Endodermal cell (in vitro differentiated cells): ENCODE data around the gene ZNF282. TPM values are rescaled to one million over a fixed set of nuclear protein-coding genes. Genes with fewer than 3 reads are reported as not detected.

Experiments
- DNase-seq: peaks from one replicate; pipeline ENCODE4 v3.0.0-alpha.2; 2017
- H3K27ac ChIP-seq: 2 replicates; pipeline ENCODE4 v1.5.1; 2013; ENCODE audit warnings: mild to moderate bottlenecking, low read depth, low read length, moderate library complexity
- H3K27me3 ChIP-seq: 2 replicates; pipeline ENCODE4 v1.6.1; 2013; ENCODE audit warnings: mild to moderate bottlenecking, low read length, moderate library complexity; ENCODE audit not compliant: insufficient read depth, control insufficient read depth, poor library complexity, severe bottlenecking
- H3K36me3 ChIP-seq: 2 replicates; pipeline ENCODE4 v1.7.0; 2013; ENCODE audit warnings: mild to moderate bottlenecking, low read length, moderate library complexity; ENCODE audit not compliant: control insufficient read depth, insufficient read depth
- H3K4me1 ChIP-seq: one replicate; pipeline ENCODE4 v1.7.0; 2013; ENCODE audit warnings: low read length; ENCODE audit not compliant: control insufficient read depth, insufficient read depth
- H3K4me3 ChIP-seq: 2 replicates; pipeline ENCODE4 v1.5.1; 2013; ENCODE audit warnings: mild to moderate bottlenecking, low read length, moderate library complexity
- H3K9ac ChIP-seq: 2 replicates; pipeline ENCODE4 v1.6.1; 2013; ENCODE audit warnings: mild to moderate bottlenecking, low read length, moderate library complexity; ENCODE audit not compliant: poor library complexity, severe bottlenecking; ENCODE audit errors: extremely low read depth
- H3K9me3 ChIP-seq: 2 replicates; pipeline ENCODE4 v1.6.1; 2013; ENCODE audit warnings: mild to moderate bottlenecking, low read length, moderate library complexity; ENCODE audit not compliant: control insufficient read depth
- H3K27ac Mint-ChIP-seq: 2 replicates; pipeline ENCODE4 v1.8.0; 2020; ENCODE audit warnings: mixed read lengths
- H3K27me3 Mint-ChIP-seq: 2 replicates; pipeline ENCODE4 v1.8.0; 2021; ENCODE audit warnings: mild to moderate bottlenecking, mixed read lengths; ENCODE audit not compliant: insufficient read depth
- H3K36me3 Mint-ChIP-seq: 2 replicates; pipeline ENCODE4 v1.8.0; 2020; ENCODE audit warnings: low read depth, mixed read lengths
- H3K4me1 Mint-ChIP-seq: 2 replicates; pipeline ENCODE4 v1.8.0; 2020; ENCODE audit warnings: mixed read lengths
- H3K4me3 Mint-ChIP-seq: 2 replicates; pipeline ENCODE4 v1.8.0; 2020; ENCODE audit warnings: mild to moderate bottlenecking, moderate library complexity, mixed read lengths
- H3K9me3 Mint-ChIP-seq: 2 replicates; pipeline ENCODE4 v1.8.0; 2020; ENCODE audit warnings: mild to moderate bottlenecking, mixed read lengths
- CTCF ChIP-seq: fragments of 200-600 bp; sonication (generic); conservative IDR thresholded peaks from 2 replicates; pipeline ENCODE4 v1.5.0; 2021; ENCODE audit warnings: antibody characterized with exemption, mild to moderate bottlenecking
- WGBS, 2 experiments: methylation state at CpG; one replicate each; pipeline versions ENCODE4 v1.1.5 to v1.1.7; 2013; ENCODE audit warnings: missing lambda C conversion rate in 2 of 2, mixed read lengths in 1 of 2; ENCODE audit not compliant: insufficient coverage in 1 of 2, insufficient read length in 1 of 2; 5-methylcytosine and 5-hydroxymethylcytosine counted together
- total RNA-seq, 2 donors: library from RNA; stranded (reverse); fragmentation: NEBNext Ultra II Directional in 1 of 2; extraction: Animal tissue kit (Norgen Biotek cat#: 25700) in 1 of 2; gene quantifications; 2 replicates in 1 of 2; 3 replicates in 1 of 2; pipeline ENCODE4 v1.2.1, GENCODE V29; 2021

The ZNF282 gene
- total RNA-seq, 2 donors from 2014 or later = 28.8 to 29.8 TPM

- no peak for TF ChIP-seq CTCF
- WGBS, 2 experiments = 85 to 96% methylated on average over 3 to 4 of the region's 4 CpGs
- H3K9ac ChIP-seq = no peak overlapping the region
- no peak for DNase-seq
- peaks cover 15% of the 10 kb centered on the region for H3K36me3 ChIP-seq
- H3K9me3 Mint-ChIP-seq = no peaks in the 10 kb centered on the region
- no peaks in the 10 kb centered on the region for H3K27me3 ChIP-seq
- H3K4me1 Mint-ChIP-seq = peaks cover 11% of the 10 kb centered on the region
- no peaks in the 10 kb centered on the region for H3K9me3 ChIP-seq
- H3K36me3 Mint-ChIP-seq = peaks cover 23% of the 10 kb centered on the region
- peaks cover 6% of the 10 kb centered on the region for H3K4me1 ChIP-seq
- no peaks in the 10 kb centered on the region for H3K27me3 Mint-ChIP-seq
- H3K27ac ChIP-seq = no peak overlapping the region
- H3K27ac Mint-ChIP-seq = no peak overlapping the region
- H3K4me3 Mint-ChIP-seq = peak overlapping the region; percentile 89
- peak overlapping the region; percentile 81 for H3K4me3 ChIP-seq
Observed at GRCh38 chr7:149194799-149195179, 557 bp upstream of the ZNF282 start.

- peak; percentile 69 for DNase-seq
- Mint-ChIP-seq H3K27me3 (no peaks in the 10 kb centered on the region), H3K27ac (peak overlapping the region; percentile 90), H3K4me1 (peaks cover 11% of the 10 kb centered on the region), H3K9me3 (no peaks in the 10 kb centered on the region), H3K36me3 (peaks cover 35% of the 10 kb centered on the region), H3K4me3 (peak overlapping the region; percentile 89)
- peak overlapping the region; percentile 92 for H3K4me3 ChIP-seq
- TF ChIP-seq CTCF = no peak
- no peak overlapping the region for H3K27ac ChIP-seq
- WGBS, 2 experiments = 2 to 11% methylated on average over 11 to 17 of the region's 17 CpGs
- H3K4me1 ChIP-seq = peaks cover 6% of the 10 kb centered on the region
- no peaks in the 10 kb centered on the region for H3K9me3 ChIP-seq
- no peaks in the 10 kb centered on the region for H3K27me3 ChIP-seq
- peak overlapping the region; percentile 76 for H3K9ac ChIP-seq
- H3K36me3 ChIP-seq = peaks cover 29% of the 10 kb centered on the region
Observed at GRCh38 chr7:149196151-149196704, 882 bp downstream of the ZNF282 start.

GRCh38 chr7:149196705-149197171 lies 1.4 kb downstream of the ZNF282 start:
- no peaks in the 10 kb centered on the region for H3K27me3 Mint-ChIP-seq
- peaks cover 38% of the 10 kb centered on the region for H3K36me3 Mint-ChIP-seq
- peaks cover 32% of the 10 kb centered on the region for H3K36me3 ChIP-seq
- H3K4me3 Mint-ChIP-seq = peak overlapping the region; percentile 89
- no peaks in the 10 kb centered on the region for H3K9me3 Mint-ChIP-seq
- H3K27ac Mint-ChIP-seq = peak overlapping the region; percentile 90
- no peaks in the 10 kb centered on the region for H3K27me3 ChIP-seq
- H3K9ac ChIP-seq = peak overlapping the region; percentile 76
- peaks cover 11% of the 10 kb centered on the region for H3K4me1 Mint-ChIP-seq
- H3K9me3 ChIP-seq = no peaks in the 10 kb centered on the region
- peaks cover 6% of the 10 kb centered on the region for H3K4me1 ChIP-seq
- peak overlapping the region; percentile 92 for H3K4me3 ChIP-seq
- no peak for TF ChIP-seq CTCF
- 48 to 82% methylated on average over 2 to 7 of the region's 7 CpGs for WGBS, 2 experiments
- no peak overlapping the region for H3K27ac ChIP-seq
- peak; percentile 67 for DNase-seq
